Tibial artery (tissue), 4 donors: ENCODE data around the gene LGR5.

Experiments
- DNase-seq, 2 donors: peaks; one replicate each; pipeline ENCODE4 v3.0.0-alpha.2; 2019
- H3K27ac ChIP-seq, 2 donors: fragments of 200-600 bp; sonication (generic) in 1 of 2; 1 replicate in 1 of 2; 2 replicates in 1 of 2; pipeline ENCODE4 v1.5.1; 2018 to 2019; ENCODE audit warnings: mild to moderate bottlenecking in 1 of 2
- H3K27me3 ChIP-seq, 2 donors: fragments of 200-600 bp; sonication (generic) in 1 of 2; one replicate each; pipeline versions ENCODE4 v1.5.1 to v1.6.0; 2016 to 2019
- H3K36me3 ChIP-seq, 3 donors: fragments of 200-600 bp; sonication (generic) in 2 of 3; one replicate each; pipeline ENCODE4 v1.5.1; 2016 to 2019; ENCODE audit warnings: mild to moderate bottlenecking in 2 of 3
- H3K4me1 ChIP-seq, 4 donors: fragments of 200-600 bp; sonication (generic) in 2 of 4; 1 replicate in 3 of 4; 2 replicates in 1 of 4; pipeline ENCODE4 v1.5.1; 2016 to 2019
- H3K4me3 ChIP-seq, 2 donors: fragments of 200-600 bp; sonication (generic) in 1 of 2; 1 replicate in 1 of 2; 2 replicates in 1 of 2; pipeline ENCODE4 v1.5.1; 2018 to 2019; ENCODE audit warnings: mild to moderate bottlenecking in 2 of 2
- H3K9me3 ChIP-seq, 3 donors: fragments of 200-600 bp; sonication (generic) in 1 of 3; one replicate each; pipeline ENCODE4 v1.5.1; 2016 to 2019
- intact Hi-C: fragments of 100-400 bp; cut with DNase I; formaldehyde crosslinking; loops from one replicate; pipeline ENCODE4 v1.15.0; 2023; ENCODE audit warnings: low total_unique reads
- TF ChIP-seq, protein P1 (sequence below), 2 experiments: fragments of 200-600 bp in 1 of 2; fragments of 450-650 bp in 1 of 2; IDR thresholded peaks; one replicate each; pipeline ENCODE4 v1.5.1; 2017 to 2019; ENCODE audit warnings: antibody characterized with exemption in 2 of 2, mild to moderate bottlenecking in 1 of 2, moderate library complexity in 1 of 2

Gene LGR5

GRCh38 chr12:71591601-71592000 lies 152.0 kb downstream of the LGR5 start:
- DNase-seq: no peak
- TF ChIP-seq, protein P1, sequence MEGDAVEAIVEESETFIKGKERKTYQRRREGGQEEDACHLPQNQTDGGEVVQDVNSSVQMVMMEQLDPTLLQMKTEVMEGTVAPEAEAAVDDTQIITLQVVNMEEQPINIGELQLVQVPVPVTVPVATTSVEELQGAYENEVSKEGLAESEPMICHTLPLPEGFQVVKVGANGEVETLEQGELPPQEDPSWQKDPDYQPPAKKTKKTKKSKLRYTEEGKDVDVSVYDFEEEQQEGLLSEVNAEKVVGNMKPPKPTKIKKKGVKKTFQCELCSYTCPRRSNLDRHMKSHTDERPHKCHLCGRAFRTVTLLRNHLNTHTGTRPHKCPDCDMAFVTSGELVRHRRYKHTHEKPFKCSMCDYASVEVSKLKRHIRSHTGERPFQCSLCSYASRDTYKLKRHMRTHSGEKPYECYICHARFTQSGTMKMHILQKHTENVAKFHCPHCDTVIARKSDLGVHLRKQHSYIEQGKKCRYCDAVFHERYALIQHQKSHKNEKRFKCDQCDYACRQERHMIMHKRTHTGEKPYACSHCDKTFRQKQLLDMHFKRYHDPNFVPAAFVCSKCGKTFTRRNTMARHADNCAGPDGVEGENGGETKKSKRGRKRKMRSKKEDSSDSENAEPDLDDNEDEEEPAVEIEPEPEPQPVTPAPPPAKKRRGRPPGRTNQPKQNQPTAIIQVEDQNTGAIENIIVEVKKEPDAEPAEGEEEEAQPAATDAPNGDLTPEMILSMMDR (IDR thresholded peaks at IDR 0.05): no peak
- Histone ChIP-seq H3K4me1 (peaks cover 0 to 23% (median 0%) of the 10 kb centered on the region in 4 donors), H3K4me3 (no peak overlapping the region), H3K9me3 (no peaks in the 10 kb centered on the region), H3K27me3 (no peaks in the 10 kb centered on the region), H3K36me3 (no peaks in the 10 kb centered on the region), H3K27ac (no peak overlapping the region)
- intact Hi-C loops: no loop called here

- DNase-seq: no peak
- intact Hi-C loops: no loop called here
- H3K4me3 ChIP-seq: no peak overlapping the region
- H3K4me1 ChIP-seq: peaks cover 0 to 23% (median 0%) of the 10 kb centered on the region in 4 donors
- TF ChIP-seq, protein P1 (IDR thresholded peaks at IDR 0.05): no peak
- H3K36me3 ChIP-seq: no peaks in the 10 kb centered on the region
- H3K9me3 ChIP-seq: no peaks in the 10 kb centered on the region
- no peak overlapping the region for H3K27ac ChIP-seq
- H3K27me3 ChIP-seq: no peaks in the 10 kb centered on the region
These were observed 153.2 kb downstream of the LGR5 start for GRCh38 chr12:71592841-71593240.

DNA sequence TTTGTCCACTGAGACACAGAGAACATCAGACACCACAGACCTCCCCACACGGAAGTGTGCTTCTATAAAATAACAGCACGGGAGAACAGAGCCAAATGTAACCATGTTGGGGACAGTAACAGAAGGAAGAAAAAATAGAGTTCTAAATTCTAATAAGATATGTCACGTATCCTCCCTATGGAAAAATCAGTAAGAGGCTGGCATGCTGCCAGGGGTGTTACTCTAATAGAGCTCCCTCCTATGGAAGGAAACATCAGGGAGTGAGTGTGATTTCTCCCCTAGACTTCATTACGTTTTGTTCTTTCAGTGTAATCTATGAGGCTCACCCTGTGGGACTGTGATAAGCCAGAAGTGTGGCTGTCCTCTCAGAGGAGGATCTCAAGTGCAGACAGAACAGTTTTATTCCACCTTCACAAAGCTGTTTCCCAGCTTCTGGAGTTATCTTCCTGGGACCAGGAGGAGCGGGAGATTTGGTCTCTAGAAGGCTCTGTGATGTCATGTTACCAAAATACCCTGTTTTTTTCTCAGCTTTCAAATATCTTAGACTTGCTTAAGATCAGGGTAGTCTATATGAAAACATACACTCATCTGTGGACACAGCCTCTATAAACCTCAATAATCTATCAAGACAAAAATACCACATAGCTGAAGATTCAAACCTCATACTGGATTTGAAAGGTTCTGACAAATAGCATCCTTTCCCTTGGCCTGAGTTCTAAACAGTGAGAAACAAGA lies 154.8 kb downstream of the LGR5 start:
- H3K36me3 ChIP-seq: no peaks in the 10 kb centered on the region
- H3K27ac ChIP-seq: no peak overlapping the region
- TF ChIP-seq, protein P1 (IDR thresholded peaks at IDR 0.05): no peak
- no peak for DNase-seq
- peak overlapping the region; percentile 4 to 6 for H3K4me3 ChIP-seq
- H3K27me3 ChIP-seq: no peaks in the 10 kb centered on the region
- H3K9me3 ChIP-seq: no peaks in the 10 kb centered on the region
- intact Hi-C loops: no loop called here
- H3K4me1 ChIP-seq: peaks cover 0 to 21% (median 0%) of the 10 kb centered on the region in 4 donors

GRCh38 chr12:71599210-71599609 lies 159.6 kb downstream of the LGR5 start:
- TF ChIP-seq, protein P1 (IDR thresholded peaks at IDR 0.05): no peak

GRCh38 chr12:71601546-71601945 lies 161.9 kb downstream of the LGR5 start:
- Histone ChIP-seq H3K27ac (no peak overlapping the region), H3K27me3 (no peaks in the 10 kb centered on the region), H3K36me3 (peaks cover 0 to 3% (median under 1%) of the 10 kb centered on the region in 3 donors), H3K9me3 (no peaks in the 10 kb centered on the region), H3K4me3 (no peak overlapping the region), H3K4me1 (peaks cover 5 to 46% (median 14%) of the 10 kb centered on the region in 4 donors)
- TF ChIP-seq, protein P1 (IDR thresholded peaks at IDR 0.05): no peak
- intact Hi-C loops: no loop called here
- no peak for DNase-seq

More at GRCh38 chr12:71599210-71599609, 159.6 kb downstream of the LGR5 start:
- H3K36me3 ChIP-seq: no peaks in the 10 kb centered on the region
- peaks cover 5 to 35% (median 10%) of the 10 kb centered on the region in 4 donors for H3K4me1 ChIP-seq
- no peaks in the 10 kb centered on the region for H3K9me3 ChIP-seq
- no peak overlapping the region for H3K27ac ChIP-seq
- intact Hi-C loops: no loop called here
- H3K27me3 ChIP-seq: no peaks in the 10 kb centered on the region
- H3K4me3 ChIP-seq: no peak overlapping the region
- no peak for DNase-seq
